OCI-LY1 (cell line): Measurements from ENCODE around the gene DBNDD1.

ENCODE experiments used
- CTCF ChIP-seq: fragments of 200-600 bp; sonication (generic), shearing (Covaris generic); IDR thresholded peaks from 2 replicates; pipeline ENCODE4 v1.5.1; 2017; ENCODE audit warnings: mild to moderate bottlenecking, antibody characterized with exemption, low read length, moderate library complexity, mixed read lengths
- EZH2 ChIP-seq: fragments of 200-600 bp; sonication (generic), shearing (Covaris generic); IDR thresholded peaks from 2 replicates; pipeline ENCODE4 v1.8.0; 2017; ENCODE audit warnings: borderline replicate concordance, mixed run types, mild to moderate bottlenecking, antibody characterized with exemption, low read length, moderate library complexity, mixed read lengths

- TF ChIP-seq EZH2 (no peak), CTCF (no peak)
Measured at GRCh38 chr16:89964201-89964600, 55.1 kb downstream of the DBNDD1 start.
